Astrocyte of the spinal cord (primary cell): ENCODE data around the gene THBS1.

Experiments
- DNase-seq: peaks from one replicate; pipeline ENCODE4 v3.0.0; 2011; ENCODE audit warnings: low read depth, low spot score
- H3K4me3 ChIP-seq: 2 replicates; pipeline ENCODE4 v1.5.1; 2011; ENCODE audit warnings: low read depth, mild to moderate bottlenecking, low read length, moderate library complexity
- CTCF ChIP-seq: IDR thresholded peaks from 2 replicates; pipeline ENCODE4 v1.5.1; 2012; ENCODE audit warnings: low read depth, mild to moderate bottlenecking, low read length, inconsistent platforms
- in situ Hi-C: cut with HindIII; loops from 2 replicates; pipeline ENCODE4 v1.10.0; 2017; ENCODE audit warnings: low sequenced_read_pairs

The THBS1 gene

GRCh38 chr15:39586387-39587095, 5.7 kb downstream of the THBS1 start:
- no peak for TF ChIP-seq CTCF
- no peak overlapping the region for H3K4me3 ChIP-seq
- in situ Hi-C loops: no loop called here
- DNase-seq: peak; percentile 75

- no peak overlapping the region for H3K4me3 ChIP-seq
- DNase-seq: peak; percentile 10
- no peak for TF ChIP-seq CTCF
- in situ Hi-C loops: no loop called here
Observed at GRCh38 chr15:39587096-39587721, 6.3 kb downstream of the THBS1 start.

GRCh38 chr15:39587731-39588530, 7.1 kb downstream of the THBS1 start:
- no peak for TF ChIP-seq CTCF
- H3K4me3 ChIP-seq: no peak overlapping the region
- DNase-seq: peak; percentile 16
- in situ Hi-C loops: no loop called here

- peak; percentile 9 for DNase-seq
- no peak for TF ChIP-seq CTCF
- H3K4me3 ChIP-seq: no peak overlapping the region
- in situ Hi-C loops: no loop called here
Observed at GRCh38 chr15:39588531-39589192, 7.8 kb downstream of the THBS1 start.

GRCh38 chr15:39589193-39589814, 8.4 kb downstream of the THBS1 start:
- no peak for TF ChIP-seq CTCF
- no peak overlapping the region for H3K4me3 ChIP-seq
- no peak for DNase-seq
- in situ Hi-C loops: no loop called here
